Urothelium cell line (cell line): ENCODE results near the gene HNRNPL.
"Not testable (repeated sequence)": the region's sequence is repeated elsewhere in the genome, so short reads cannot be mapped to it uniquely, and the experiment has no call there.

Source experiments
- DNase-seq: peaks from one replicate; pipeline ENCODE4 v3.0.0; 2011; ENCODE audit warnings: low spot score, mixed read lengths
- FAIRE-seq: peaks from 2 replicates; lab custom pipeline; 2011; peaks lifted over from hg19 to GRCh38; lab: Jason Lieb, UNC

Gene HNRNPL

DNA sequence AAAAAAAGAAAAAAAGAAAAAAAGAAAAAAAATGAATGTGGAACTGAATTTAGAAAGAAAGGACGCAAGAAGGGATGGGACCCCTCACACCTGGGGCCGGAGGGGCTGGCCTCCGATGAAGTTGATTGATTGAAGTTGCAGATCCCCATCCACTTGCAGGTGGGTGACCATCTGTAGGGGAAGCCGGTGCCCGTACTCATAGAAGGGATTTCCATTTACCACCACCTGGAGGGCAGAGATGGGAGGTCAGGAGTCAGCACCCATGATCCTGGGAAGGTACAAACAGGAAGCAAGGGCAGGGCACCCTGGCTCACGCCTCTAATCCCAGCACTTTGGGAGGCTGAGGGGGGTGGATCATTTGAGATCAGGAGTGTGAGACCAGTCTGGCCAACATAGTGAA is 43.4 kb downstream of the HNRNPL start:
- DNase-seq = no peak
- no peak for FAIRE-seq

GRCh38 chr19:38805180-38805579 is 44.6 kb downstream of the HNRNPL start:
- no peak for DNase-seq
- FAIRE-seq = no peak

DNA sequence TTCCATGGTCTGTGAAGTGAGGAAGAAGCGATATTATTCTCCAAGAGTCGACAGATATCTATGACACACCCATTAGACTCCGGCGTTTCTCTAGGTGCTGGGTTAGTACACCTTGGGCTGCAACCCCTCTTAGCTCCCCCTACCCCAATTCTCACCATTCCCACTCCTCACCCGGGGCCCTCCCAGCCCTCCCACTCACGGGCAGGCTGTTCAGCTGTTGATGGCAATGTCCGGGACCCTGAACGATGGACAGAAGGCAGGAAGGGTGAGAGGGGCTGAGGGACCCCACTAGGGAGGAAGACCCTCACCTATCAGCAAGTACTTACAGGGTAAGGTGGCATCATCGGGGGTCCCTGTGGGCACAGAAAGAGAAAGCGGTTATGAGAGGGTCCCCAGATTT is 46.2 kb downstream of the HNRNPL start:
- no peak for FAIRE-seq
- no peak for DNase-seq

DNA sequence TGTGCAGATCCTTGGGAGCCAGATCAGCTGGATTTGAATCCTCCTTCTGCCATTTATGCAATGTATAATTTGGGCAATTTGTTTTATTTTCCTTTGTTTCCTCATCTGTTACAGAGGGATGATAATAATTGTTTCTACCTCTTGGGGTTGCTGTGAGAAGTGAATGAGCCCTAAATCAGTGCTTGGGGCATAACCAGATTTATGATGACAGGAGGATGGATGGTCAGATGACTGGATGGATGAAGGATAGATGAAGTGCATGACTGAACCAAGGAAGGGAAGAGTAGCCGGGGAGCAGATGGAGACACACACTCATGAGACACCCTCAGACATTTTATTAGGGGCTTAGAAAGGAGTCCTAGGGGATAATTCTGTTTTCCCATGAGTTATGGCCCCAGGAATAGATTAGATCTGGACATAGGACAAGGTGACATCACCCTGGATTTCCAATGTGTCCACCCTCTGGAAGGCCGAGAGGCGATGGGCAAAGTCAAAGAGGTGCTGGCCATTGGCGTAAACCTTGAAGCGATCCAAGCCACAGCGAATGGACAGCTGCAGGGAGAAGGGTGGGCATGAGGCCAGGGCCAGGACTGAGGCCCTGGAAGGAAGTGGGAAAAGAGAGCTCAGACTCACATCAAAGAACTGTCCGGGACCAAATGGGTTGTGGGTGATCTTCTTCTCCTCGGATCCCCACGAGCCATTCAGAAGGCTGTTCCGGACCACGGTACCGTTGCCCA is 48.3 kb downstream of the HNRNPL start:
- no peak for FAIRE-seq
- no peak for DNase-seq

DNA sequence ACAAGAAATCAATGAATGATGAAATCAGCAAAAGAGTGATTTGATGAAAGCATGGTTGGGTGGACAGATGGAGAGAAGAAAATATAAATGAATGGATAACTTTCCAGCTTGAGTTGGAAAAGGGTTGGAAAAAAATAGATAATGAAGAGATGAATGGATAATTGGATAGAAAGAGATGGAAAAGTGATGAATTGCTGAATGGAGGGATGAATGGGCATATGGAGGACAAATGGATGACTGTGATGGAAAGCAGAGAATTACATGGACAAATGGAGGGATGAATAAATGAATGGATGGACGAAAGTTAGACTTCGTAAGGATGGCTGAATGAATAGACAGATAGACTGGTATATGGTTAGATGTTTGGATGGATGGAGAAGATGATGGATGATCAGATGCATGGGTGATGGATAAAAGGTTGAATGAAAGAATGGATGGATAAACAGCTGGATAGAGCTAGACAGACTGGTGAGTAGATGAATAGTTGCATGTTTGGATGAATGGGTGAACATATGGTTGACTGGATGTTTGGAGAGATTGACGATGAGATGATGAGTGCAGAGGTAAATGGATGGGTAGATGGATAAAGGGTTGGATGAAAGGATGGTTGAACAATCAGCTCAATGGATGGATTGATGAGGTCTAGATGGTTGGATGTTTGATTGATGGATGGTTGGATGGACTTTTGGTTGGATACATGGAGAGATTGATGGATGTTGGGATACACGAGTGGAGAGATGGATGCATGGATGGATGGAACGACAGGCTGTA is 49.0 kb downstream of the HNRNPL start:
- no peak for FAIRE-seq
- DNase-seq = no peak

DNA sequence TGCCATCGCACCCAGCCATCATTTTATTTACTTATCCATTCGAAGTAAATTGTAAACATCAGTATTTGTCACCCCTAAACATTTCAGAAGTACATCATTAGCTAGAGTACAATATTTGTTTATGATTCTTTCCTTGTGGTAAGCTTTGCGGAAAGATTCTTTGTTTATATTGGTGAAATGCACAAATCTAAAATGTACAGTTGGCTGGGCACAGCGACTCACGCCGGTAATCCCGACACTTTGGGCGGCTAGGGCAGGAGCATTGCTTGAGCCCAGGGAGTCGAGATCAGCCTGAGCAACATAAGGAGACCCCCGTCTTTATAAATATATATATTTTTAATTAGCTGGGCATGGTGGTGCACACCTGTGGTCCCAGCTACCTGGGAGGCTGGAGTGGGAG is 50.7 kb downstream of the HNRNPL start:
- no peak for DNase-seq

DNA sequence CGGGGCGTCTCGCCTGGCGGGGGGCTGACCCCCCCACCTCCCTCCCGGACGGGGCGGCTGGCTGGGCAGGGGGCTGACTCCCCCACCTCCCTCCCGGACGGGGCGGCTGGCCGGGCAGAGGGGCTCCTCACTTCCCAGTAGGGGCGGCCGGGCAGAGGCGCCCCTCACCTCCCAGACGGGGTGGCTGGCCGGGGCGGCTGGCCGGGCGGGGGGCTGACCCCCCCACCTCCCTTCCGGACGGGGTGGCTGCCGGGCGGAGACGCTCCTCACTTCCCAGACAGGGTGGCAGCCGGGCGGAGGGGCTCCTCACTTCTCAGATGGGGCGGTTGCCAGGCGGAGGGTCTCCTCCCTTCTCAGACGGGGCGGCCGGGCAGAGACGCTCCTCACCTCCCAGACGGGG is 52.0 kb downstream of the HNRNPL start:
- not testable (repeated sequence) for DNase-seq, FAIRE-seq

More for the DNA sequence above, 50.7 kb downstream of the HNRNPL start:
- no peak for FAIRE-seq

- DNase-seq = no peak
- FAIRE-seq = no peak
These were observed 53.6 kb downstream of the HNRNPL start for GRCh38 chr19:38796154-38796553.

GRCh38 chr19:38795549-38795948 is 54.2 kb downstream of the HNRNPL start:
- DNase-seq (no peak), FAIRE-seq (no peak)

DNA sequence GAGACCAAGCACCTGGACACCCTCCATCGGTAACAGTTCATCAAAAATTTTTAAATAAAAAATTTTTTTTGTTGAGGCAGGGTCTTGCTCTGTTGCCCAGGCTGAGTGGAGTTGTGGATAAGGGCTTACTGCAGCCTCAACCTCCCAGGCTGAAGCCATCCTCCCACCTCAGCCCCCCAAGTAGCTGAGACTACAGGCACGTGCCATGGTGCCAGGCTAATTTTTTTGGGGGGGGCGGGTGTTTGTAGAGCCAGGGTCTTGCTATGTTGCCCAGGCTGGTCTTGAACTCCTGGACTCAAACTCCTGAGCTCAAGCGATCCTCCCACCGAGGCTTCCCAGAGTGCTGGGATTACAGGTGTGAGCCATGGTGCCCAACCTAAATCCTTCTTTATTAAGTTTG is 56.1 kb downstream of the HNRNPL start:
- DNase-seq (no peak), FAIRE-seq (no peak)

- no peak for FAIRE-seq
- no peak for DNase-seq
These were observed 56.6 kb downstream of the HNRNPL start for GRCh38 chr19:38793177-38793576.

GRCh38 chr19:38792250-38793111 is 57.3 kb downstream of the HNRNPL start:
- no peak for FAIRE-seq
- no peak for DNase-seq

DNA sequence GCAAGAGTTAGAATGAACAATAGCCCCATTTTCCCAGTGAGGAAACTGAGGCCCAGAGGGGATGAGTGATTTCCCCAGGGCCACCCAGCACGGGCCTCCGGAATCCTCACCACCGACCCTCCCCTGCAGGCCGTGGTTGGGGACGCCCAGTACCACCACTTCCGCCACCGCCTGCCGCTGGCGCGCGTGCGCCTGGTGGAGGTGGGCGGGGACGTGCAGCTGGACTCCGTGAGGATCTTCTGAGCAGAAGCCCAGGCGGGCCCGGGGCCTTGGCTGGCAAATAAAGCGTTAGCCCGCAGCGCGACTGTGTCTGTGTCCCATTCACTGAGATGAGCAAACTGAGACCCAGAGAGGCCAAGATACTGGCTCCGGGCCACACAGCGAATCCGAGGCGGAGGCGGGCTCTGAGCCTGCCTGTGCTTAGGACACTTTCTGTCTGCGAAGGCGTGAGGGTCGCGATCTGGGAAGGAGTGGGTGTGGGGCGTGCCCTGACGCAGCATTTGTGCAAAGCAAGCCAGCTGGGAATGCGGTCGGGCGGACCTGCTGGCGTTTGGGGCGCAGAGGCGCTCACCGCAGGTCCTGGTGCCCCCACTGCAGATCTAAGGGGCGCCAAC is 58.2 kb downstream of the HNRNPL start:
- FAIRE-seq = not testable (repeated sequence)

GRCh38 chr19:38790507-38791403 is 59.0 kb downstream of the HNRNPL start:
- peak; percentile 9 for FAIRE-seq
- not testable (repeated sequence) for DNase-seq

More for the DNA sequence above, 58.2 kb downstream of the HNRNPL start:
- DNase-seq = not testable (repeated sequence)

GRCh38 chr19:38788478-38789243 is 61.1 kb downstream of the HNRNPL start, which contains the start of gene LGALS7B:
Gene LGALS7B (plus strand): TSS chr19:38789200. CDS start chr19:38789227, 27 bp downstream.
- DNase-seq = no peak
- FAIRE-seq = no peak

DNA sequence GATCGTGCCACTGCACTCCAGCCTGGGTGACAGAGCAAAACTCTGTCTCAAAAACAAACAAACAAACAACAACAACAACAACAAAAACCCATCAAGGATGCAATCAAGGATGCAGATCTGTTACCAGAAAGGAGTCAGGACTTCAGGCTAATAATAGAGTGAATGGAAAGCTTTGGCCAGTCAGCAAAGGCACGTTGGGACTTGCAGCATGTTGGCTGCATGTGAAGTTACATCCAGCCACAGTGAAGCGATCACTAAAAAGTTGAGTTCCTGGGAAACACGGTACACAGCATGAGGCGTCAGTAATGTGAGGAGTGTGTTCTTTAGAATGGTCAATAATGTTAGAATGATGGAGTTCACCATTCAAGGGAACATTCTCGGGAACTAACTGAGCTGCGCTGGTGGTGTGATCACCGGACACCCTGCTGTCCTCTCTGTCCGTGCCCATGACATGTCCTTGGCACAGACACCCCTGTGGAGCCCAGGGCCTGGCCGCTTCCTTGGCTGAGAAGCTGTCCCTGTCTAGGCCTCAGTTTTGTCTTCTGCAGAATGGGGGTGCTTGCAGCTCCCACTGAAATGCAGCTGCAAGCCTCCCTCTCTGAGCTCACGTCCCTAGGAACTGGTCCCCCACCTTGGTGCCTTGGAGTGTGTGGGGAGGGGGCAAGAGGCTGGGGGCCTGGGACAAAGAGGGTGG is 63.1 kb downstream of the HNRNPL start:
- DNase-seq (no peak), FAIRE-seq (no peak)
